Activated CD4-positive, alpha-beta T cell treated with anti-CD3 and anti-CD28 coated beads, Interleukin-2, amount 10 ng/mL, durations not matched to agents 7 days and 5 days (primary cell): Measurements from ENCODE around the gene PITPNC1. TPM values are rescaled to one million over a fixed set of nuclear protein-coding genes. Genes with fewer than 3 reads are reported as not detected.
"Not testable (repeated sequence)": the region's sequence is repeated elsewhere in the genome, so short reads cannot be mapped to it uniquely, and the experiment has no call there.

Experiments
- CTCF ChIA-PET: fragments of 350-600 bp; sonication (Branson Sonifier 250); formaldehyde crosslinking; loops from one replicate; lab custom pipeline; 2021; ENCODE audit warnings: antibody characterized with exemption; lab: Charles Lee
- POLR2A ChIA-PET: fragments of 350-600 bp; sonication (Branson Sonifier 250); formaldehyde crosslinking; loops from one replicate; lab custom pipeline; 2021; ENCODE audit warnings: antibody characterized with exemption; lab: Charles Lee
- DNase-seq: peaks from one replicate; pipeline ENCODE4 v3.0.0-alpha.2; 2020
- H3K27ac Mint-ChIP-seq: one replicate; pipeline ENCODE4 v1.8.0; 2021; ENCODE audit warnings: mild to moderate bottlenecking, moderate library complexity, mixed read lengths
- H3K27me3 Mint-ChIP-seq: one replicate; pipeline ENCODE4 v1.8.0; 2021; ENCODE audit warnings: mixed read lengths
- H3K36me3 Mint-ChIP-seq: one replicate; pipeline ENCODE4 v1.8.0; 2021; ENCODE audit warnings: low read depth, mixed read lengths
- H3K4me1 Mint-ChIP-seq: one replicate; pipeline ENCODE4 v1.8.0; 2021; ENCODE audit warnings: mixed read lengths
- H3K4me3 Mint-ChIP-seq: one replicate; pipeline ENCODE4 v1.8.0; 2021; ENCODE audit warnings: mild to moderate bottlenecking, moderate library complexity, mixed read lengths
- H3K9me3 Mint-ChIP-seq: one replicate; pipeline ENCODE4 v1.8.0; 2021; ENCODE audit warnings: mixed read lengths
- total RNA-seq, 2 experiments: library from RNA; stranded (reverse); gene quantifications; one replicate each; pipeline ENCODE4 v1.2.3, GENCODE V29; 2021

PITPNC1 gene
- total RNA-seq, 2 experiments from 2014 or later: 57.0 to 67.1 TPM

- Mint-ChIP-seq H3K36me3 (peaks cover 21% of the 10 kb centered on the region), H3K9me3 (no peaks in the 10 kb centered on the region), H3K27ac (no peak overlapping the region), H3K27me3 (no peaks in the 10 kb centered on the region), H3K4me1 (no peaks in the 10 kb centered on the region), H3K4me3 (no peak overlapping the region)
- no peak for DNase-seq
- POLR2A ChIA-PET: no interaction called here
- CTCF ChIA-PET: interaction anchor here (0.9 kb wide), 1 partner anchor 52 kb away, joined by 3 read pairs; no protein-coding TSS in a partner anchor
These were observed 201.0 kb downstream of the PITPNC1 start for GRCh38 chr17:67578142-67578457.

- H3K9me3 Mint-ChIP-seq, H3K4me3 Mint-ChIP-seq, H3K27ac Mint-ChIP-seq: not testable (repeated sequence)
These were observed 201.8 kb downstream of the PITPNC1 start for GRCh38 chr17:67578679-67579405.

DNA sequence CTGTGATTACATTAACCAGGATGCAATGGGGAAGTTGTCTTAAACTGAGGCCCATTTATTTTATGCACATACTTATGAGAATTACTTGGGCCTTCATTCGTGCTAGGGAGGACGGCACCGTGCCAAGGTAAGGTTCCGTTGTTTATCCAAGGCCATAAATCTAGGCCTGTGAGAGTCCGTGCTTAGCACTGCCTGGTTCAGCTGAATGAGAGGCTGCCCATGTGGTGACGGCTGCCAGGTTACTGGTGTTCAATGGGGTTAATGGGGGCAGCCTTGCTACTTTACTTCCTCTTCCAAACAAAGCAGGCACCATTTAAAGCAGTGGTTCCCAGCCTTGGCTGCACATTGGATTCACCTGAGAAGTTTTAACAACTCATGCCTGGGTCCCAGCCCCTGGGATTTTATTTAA lies 205.6 kb downstream of the PITPNC1 start:
- Mint-ChIP-seq H3K4me3 (no peak overlapping the region), H3K27me3 (no peaks in the 10 kb centered on the region), H3K9me3 (no peaks in the 10 kb centered on the region), H3K36me3 (peaks cover 35% of the 10 kb centered on the region), H3K4me1 (no peaks in the 10 kb centered on the region), H3K27ac (no peak overlapping the region)
- ChIA-PET CTCF (no interaction called here), POLR2A (no interaction called here)
- DNase-seq: no peak

More at GRCh38 chr17:67578679-67579405, 201.8 kb downstream of the PITPNC1 start:
- POLR2A ChIA-PET, CTCF ChIA-PET, H3K4me1 Mint-ChIP-seq, H3K27me3 Mint-ChIP-seq, DNase-seq: not testable (repeated sequence)
- peaks cover 19% of the 10 kb centered on the region for H3K36me3 Mint-ChIP-seq

GRCh38 chr17:67585077-67585602 lies 208.1 kb downstream of the PITPNC1 start:
- DNase-seq: no peak
- CTCF ChIA-PET: interaction anchor here (0.6 to 0.8 kb wide), 3 partner anchors 23 to 218 kb away, joined by 3 read pairs; no protein-coding TSS in a partner anchor
- POLR2A ChIA-PET: no interaction called here
- Mint-ChIP-seq H3K36me3 (peaks cover 30% of the 10 kb centered on the region), H3K4me1 (no peaks in the 10 kb centered on the region), H3K9me3 (no peaks in the 10 kb centered on the region), H3K27me3 (no peaks in the 10 kb centered on the region), H3K4me3 (no peak overlapping the region), H3K27ac (no peak overlapping the region)

- ChIA-PET POLR2A (no interaction called here), CTCF (interaction anchor here (1.9 kb wide), 1 partner anchor 210 kb away, joined by 4 read pairs; no protein-coding TSS in a partner anchor)
- peak overlapping the region; percentile 27 for H3K27ac Mint-ChIP-seq
- H3K9me3 Mint-ChIP-seq: no peaks in the 10 kb centered on the region
- peaks cover 25% of the 10 kb centered on the region for H3K36me3 Mint-ChIP-seq
- H3K4me3 Mint-ChIP-seq: no peak overlapping the region
- H3K4me1 Mint-ChIP-seq: no peaks in the 10 kb centered on the region
- H3K27me3 Mint-ChIP-seq: no peaks in the 10 kb centered on the region
- no peak for DNase-seq
These were observed 211.2 kb downstream of the PITPNC1 start for GRCh38 chr17:67588326-67588725.

DNA sequence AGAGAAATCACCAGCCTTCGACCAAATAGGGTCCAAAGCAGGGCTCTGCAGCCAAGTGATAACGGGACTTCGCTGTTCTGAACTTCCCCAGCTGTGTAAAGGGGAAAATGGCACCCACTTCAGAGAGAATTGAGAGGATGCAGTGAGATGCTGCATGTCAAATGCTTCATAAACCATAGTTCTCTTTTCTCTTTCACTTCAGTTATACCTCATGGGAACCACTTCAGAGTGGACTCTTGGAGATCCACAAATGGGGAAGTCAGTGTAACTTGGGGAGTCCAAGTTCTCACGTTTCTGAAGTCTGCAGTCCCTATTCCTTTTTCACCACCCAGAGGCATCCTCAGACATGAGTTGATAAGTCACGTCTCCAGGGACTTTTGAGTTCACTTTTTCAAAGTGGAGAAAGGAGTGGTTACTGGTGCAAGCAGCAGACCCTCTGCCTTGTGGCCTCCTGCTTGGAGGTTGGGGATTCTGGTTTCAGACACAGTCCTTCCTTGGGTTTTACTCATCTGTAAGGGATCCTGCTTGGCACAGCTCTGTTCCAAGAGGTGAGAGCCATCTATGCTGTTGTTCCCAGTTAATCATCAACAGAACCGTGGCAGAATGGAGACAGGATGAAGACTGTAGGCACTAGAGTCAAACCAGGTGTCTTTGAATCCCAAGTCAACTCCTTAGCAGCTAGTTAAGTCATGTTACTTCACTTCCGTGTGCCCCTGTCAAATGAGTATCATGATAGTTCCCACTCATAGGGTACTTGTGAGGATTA lies 217.2 kb downstream of the PITPNC1 start:
- ChIA-PET CTCF (interaction anchor here (0.5 to 2.1 kb wide), 3 partner anchors 69 to 222 kb away, joined by 3 to 5 read pairs (median 4); no protein-coding TSS in a partner anchor), POLR2A (no interaction called here)
- H3K4me3 Mint-ChIP-seq: no peak overlapping the region
- DNase-seq: no peak
- H3K27me3 Mint-ChIP-seq: no peaks in the 10 kb centered on the region
- H3K9me3 Mint-ChIP-seq: no peaks in the 10 kb centered on the region
- peak overlapping the region; percentile 27 for H3K27ac Mint-ChIP-seq
- no peaks in the 10 kb centered on the region for H3K4me1 Mint-ChIP-seq
- peaks cover 10% of the 10 kb centered on the region for H3K36me3 Mint-ChIP-seq

DNA sequence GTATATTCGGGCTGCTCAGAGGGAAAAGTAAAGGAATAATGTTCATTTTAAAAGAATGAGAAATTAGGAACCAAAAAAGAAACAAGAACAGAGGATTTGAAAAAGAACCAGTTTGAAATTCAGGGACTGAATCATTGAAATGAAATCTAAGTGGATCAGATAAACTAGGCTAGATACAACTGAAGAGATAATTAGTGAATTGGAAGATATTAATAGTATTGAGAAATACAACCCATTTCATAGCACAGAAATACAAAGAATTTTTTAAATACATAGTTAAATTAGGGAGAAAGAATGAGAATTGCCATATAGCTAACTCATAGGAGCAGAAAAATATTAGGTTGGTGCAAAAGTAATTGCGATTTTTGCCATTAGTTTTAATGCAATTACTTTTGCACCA lies 223.3 kb downstream of the PITPNC1 start:
- Mint-ChIP-seq H3K36me3 (no peaks in the 10 kb centered on the region), H3K27me3 (no peaks in the 10 kb centered on the region), H3K27ac (no peak overlapping the region), H3K9me3 (no peaks in the 10 kb centered on the region), H3K4me3 (no peak overlapping the region), H3K4me1 (peaks cover 6% of the 10 kb centered on the region)
- ChIA-PET CTCF (interaction anchor here (0.5 kb wide), 1 partner anchor 28 kb away, joined by 4 read pairs; no protein-coding TSS in a partner anchor), POLR2A (no interaction called here)
- DNase-seq: no peak

DNA sequence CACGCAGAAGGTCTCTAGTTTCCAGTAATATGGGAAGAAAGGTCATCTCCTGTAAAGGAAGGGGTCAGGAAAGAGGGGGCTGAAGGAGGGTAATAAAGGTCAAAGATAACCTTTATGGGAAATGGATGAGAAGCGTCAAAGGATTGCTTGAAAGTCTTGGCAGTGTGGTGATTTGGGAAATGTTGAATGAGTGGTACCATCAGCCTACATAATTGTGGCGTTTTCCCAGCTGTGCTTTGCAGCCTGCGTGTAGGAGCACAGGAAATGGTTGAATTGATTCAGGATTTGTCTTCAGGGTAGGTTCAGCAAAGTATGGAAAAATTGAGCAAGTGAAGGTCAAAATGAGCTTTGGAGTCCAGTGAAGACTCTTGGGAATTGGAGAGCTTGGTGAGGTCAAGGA lies 224.8 kb downstream of the PITPNC1 start:
- Mint-ChIP-seq H3K27me3 (no peaks in the 10 kb centered on the region), H3K9me3 (no peaks in the 10 kb centered on the region), H3K4me1 (peaks cover 6% of the 10 kb centered on the region), H3K27ac (no peak overlapping the region), H3K36me3 (no peaks in the 10 kb centered on the region), H3K4me3 (no peak overlapping the region)
- ChIA-PET POLR2A (no interaction called here), CTCF (interaction anchor here (0.6 to 1.1 kb wide), 2 partner anchors 20 to 223 kb away, joined by 3 read pairs; no protein-coding TSS in a partner anchor)
- no peak for DNase-seq

- Mint-ChIP-seq H3K9me3 (no peaks in the 10 kb centered on the region), H3K27ac (no peak overlapping the region), H3K4me1 (peaks cover 6% of the 10 kb centered on the region), H3K36me3 (no peaks in the 10 kb centered on the region), H3K27me3 (no peaks in the 10 kb centered on the region), H3K4me3 (no peak overlapping the region)
- POLR2A ChIA-PET: no interaction called here
- DNase-seq: no peak
- CTCF ChIA-PET: interaction anchor here (0.6 to 1.3 kb wide), 7 partner anchors 10 to 237 kb away, joined by 3 to 7 read pairs (median 3); no protein-coding TSS in a partner anchor
These were observed 225.4 kb downstream of the PITPNC1 start for GRCh38 chr17:67602444-67602843.

- peaks cover 6% of the 10 kb centered on the region for H3K4me1 Mint-ChIP-seq
- CTCF ChIA-PET: interaction anchor here (0.6 to 2.1 kb wide), 8 partner anchors 10 to 237 kb away, joined by 3 to 8 read pairs (median 4); no protein-coding TSS in a partner anchor
- POLR2A ChIA-PET: no interaction called here
- no peaks in the 10 kb centered on the region for H3K27me3 Mint-ChIP-seq
- H3K9me3 Mint-ChIP-seq: no peaks in the 10 kb centered on the region
- DNase-seq: peak; percentile 64
- no peak overlapping the region for H3K27ac Mint-ChIP-seq
- no peaks in the 10 kb centered on the region for H3K36me3 Mint-ChIP-seq
- H3K4me3 Mint-ChIP-seq: no peak overlapping the region
These were observed 225.9 kb downstream of the PITPNC1 start for GRCh38 chr17:67602974-67603373.

- Mint-ChIP-seq H3K27ac (no peak overlapping the region), H3K4me1 (peaks cover 6% of the 10 kb centered on the region), H3K36me3 (peaks cover 3% of the 10 kb centered on the region), H3K9me3 (no peaks in the 10 kb centered on the region), H3K27me3 (no peaks in the 10 kb centered on the region), H3K4me3 (no peak overlapping the region)
- no peak for DNase-seq
- ChIA-PET CTCF (interaction anchor here (0.6 to 1.9 kb wide), 4 partner anchors 82 to 231 kb away, joined by 3 to 5 read pairs (median 4); no protein-coding TSS in a partner anchor), POLR2A (interaction anchor here (0.6 kb wide), 1 partner anchor 13 kb away, joined by 5 read pairs; no protein-coding TSS in a partner anchor)
These were observed 228.3 kb downstream of the PITPNC1 start for GRCh38 chr17:67605256-67605912.

DNA sequence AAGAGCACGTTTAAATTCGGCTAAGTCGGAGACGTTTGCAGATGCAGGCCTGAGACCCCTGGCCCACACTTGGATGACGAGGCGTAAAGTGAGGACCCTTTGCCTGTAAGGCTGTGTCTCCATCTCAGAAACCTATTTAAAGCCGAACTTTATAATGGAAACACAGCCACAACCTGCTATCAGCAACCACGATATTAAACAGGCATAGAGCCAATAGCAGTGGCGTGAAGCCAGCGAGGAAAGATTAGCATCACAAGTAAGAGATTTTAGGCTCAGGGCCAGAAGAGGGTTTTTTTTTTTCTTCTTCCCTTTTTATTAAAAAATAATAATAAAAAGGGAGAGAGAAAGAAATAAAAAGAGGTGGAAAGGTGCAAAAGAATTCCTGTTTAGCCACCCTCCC lies 229.4 kb downstream of the PITPNC1 start:
- no peaks in the 10 kb centered on the region for H3K9me3 Mint-ChIP-seq
- peaks cover 4% of the 10 kb centered on the region for H3K4me1 Mint-ChIP-seq
- no peaks in the 10 kb centered on the region for H3K27me3 Mint-ChIP-seq
- no peak overlapping the region for H3K27ac Mint-ChIP-seq
- no peak overlapping the region for H3K4me3 Mint-ChIP-seq
- ChIA-PET POLR2A (no interaction called here), CTCF (no interaction called here)
- peaks cover 3% of the 10 kb centered on the region for H3K36me3 Mint-ChIP-seq
- no peak for DNase-seq
